HG03139 (cell line): Measurements from ENCODE around the gene ZSWIM9.
"Not testable (repeated sequence)": the region's sequence is repeated elsewhere in the genome, so short reads cannot be mapped to it uniquely, and the experiment has no call there.

Experiments
- ATAC-seq: cut with Tn5 transposase; IDR thresholded peaks from one replicate; pipeline ENCODE4 v1.9.1; 2021; ENCODE audit not compliant: unreplicated experiment

Gene ZSWIM9

GRCh38 chr19:48213959-48214358, 43.5 kb downstream of the ZSWIM9 start:
- no peak for ATAC-seq

GRCh38 chr19:48216933-48217332, 46.5 kb downstream of the ZSWIM9 start:
- no peak for ATAC-seq

- ATAC-seq, result no peak
Measured at GRCh38 chr19:48218997-48219396, 48.5 kb downstream of the ZSWIM9 start.

GRCh38 chr19:48220784-48221183, 50.3 kb downstream of the ZSWIM9 start:
- not testable (repeated sequence) for ATAC-seq

- no peak for ATAC-seq
Measured at GRCh38 chr19:48221628-48222027, 51.1 kb downstream of the ZSWIM9 start.

- ATAC-seq, result no peak
Measured at GRCh38 chr19:48230555-48231129, 60.2 kb downstream of the ZSWIM9 start.

- ATAC-seq, result no peak
Measured at GRCh38 chr19:48237057-48237456, 66.6 kb downstream of the ZSWIM9 start.

- no peak for ATAC-seq
Measured at GRCh38 chr19:48239120-48239519, 68.6 kb downstream of the ZSWIM9 start.

- ATAC-seq, result no peak
Measured at GRCh38 chr19:48239582-48240141, 69.2 kb downstream of the ZSWIM9 start.

- not testable (repeated sequence) for ATAC-seq
Measured at GRCh38 chr19:48241771-48242170, 71.3 kb downstream of the ZSWIM9 start.

GRCh38 chr19:48244281-48244680, 73.8 kb downstream of the ZSWIM9 start:
- no peak for ATAC-seq

GRCh38 chr19:48246101-48246500, 75.6 kb downstream of the ZSWIM9 start:
- no peak for ATAC-seq

- ATAC-seq, result no peak
Measured at GRCh38 chr19:48247212-48247611, 76.7 kb downstream of the ZSWIM9 start.
